Measurements from ENCODE around the gene HOXD4.

DNA sequence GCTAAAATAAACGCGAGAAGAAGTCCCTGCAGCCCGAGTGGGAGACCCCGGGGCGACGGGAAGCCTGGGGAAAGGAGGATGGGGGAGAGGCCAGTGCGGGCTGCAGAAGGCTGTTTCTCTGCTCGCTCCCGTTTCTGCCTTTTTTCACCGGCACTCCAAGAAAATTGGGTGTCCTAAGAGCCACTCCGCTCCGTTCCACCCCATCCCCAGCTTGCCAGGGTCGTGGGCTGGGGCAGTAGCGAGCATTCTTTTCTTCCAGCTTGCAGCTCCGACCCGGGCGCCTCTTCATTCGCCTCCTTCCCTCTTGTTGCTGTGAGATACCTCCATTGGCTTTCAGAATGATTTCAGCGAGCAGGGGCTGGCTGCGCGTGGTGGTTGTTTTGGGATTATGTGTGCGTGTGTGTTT lies 6.8 kb downstream of the HOXD4 start:
- no peak for TF ChIP-seq EP300 (IDR thresholded peaks at IDR 0.05)
- TF ChIP-seq, protein P1, sequence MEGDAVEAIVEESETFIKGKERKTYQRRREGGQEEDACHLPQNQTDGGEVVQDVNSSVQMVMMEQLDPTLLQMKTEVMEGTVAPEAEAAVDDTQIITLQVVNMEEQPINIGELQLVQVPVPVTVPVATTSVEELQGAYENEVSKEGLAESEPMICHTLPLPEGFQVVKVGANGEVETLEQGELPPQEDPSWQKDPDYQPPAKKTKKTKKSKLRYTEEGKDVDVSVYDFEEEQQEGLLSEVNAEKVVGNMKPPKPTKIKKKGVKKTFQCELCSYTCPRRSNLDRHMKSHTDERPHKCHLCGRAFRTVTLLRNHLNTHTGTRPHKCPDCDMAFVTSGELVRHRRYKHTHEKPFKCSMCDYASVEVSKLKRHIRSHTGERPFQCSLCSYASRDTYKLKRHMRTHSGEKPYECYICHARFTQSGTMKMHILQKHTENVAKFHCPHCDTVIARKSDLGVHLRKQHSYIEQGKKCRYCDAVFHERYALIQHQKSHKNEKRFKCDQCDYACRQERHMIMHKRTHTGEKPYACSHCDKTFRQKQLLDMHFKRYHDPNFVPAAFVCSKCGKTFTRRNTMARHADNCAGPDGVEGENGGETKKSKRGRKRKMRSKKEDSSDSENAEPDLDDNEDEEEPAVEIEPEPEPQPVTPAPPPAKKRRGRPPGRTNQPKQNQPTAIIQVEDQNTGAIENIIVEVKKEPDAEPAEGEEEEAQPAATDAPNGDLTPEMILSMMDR (IDR thresholded peaks at IDR 0.05), result no peak

Measured in sigmoid colon (tissue), 4 donors.